Endothelial cell of umbilical vein (primary cell): ENCODE results near the gene CNDP2.

ENCODE experiments used
- EZH2 ChIP-seq: IDR thresholded peaks from 2 replicates; pipeline ENCODE4 v1.6.1; 2012; ENCODE audit warnings: borderline replicate concordance, low read depth, mild to moderate bottlenecking, moderate library complexity, low read length, inconsistent platforms; ENCODE audit not compliant: severe bottlenecking
- MYC ChIP-seq: IDR thresholded peaks from one replicate; pipeline ENCODE4 v1.6.1; 2011; ENCODE audit warnings: mild to moderate bottlenecking, low read depth, low read length
- POLR2A ChIP-seq: IDR thresholded peaks from 2 replicates; pipeline ENCODE4 v1.6.1; 2012; ENCODE audit warnings: low read depth, mild to moderate bottlenecking, control low read depth, low read length
- POLR2AphosphoS5 ChIP-seq: IDR thresholded peaks from 2 replicates; pipeline ENCODE4 v1.6.1; 2012; ENCODE audit warnings: low read depth, mild to moderate bottlenecking, control low read depth, low read length, moderate library complexity; ENCODE audit not compliant: insufficient read depth
- TF ChIP-seq, protein P1 (sequence below), 2 donors: IDR thresholded peaks; 1 replicate in 1 of 2; 2 replicates in 1 of 2; pipeline ENCODE4 v1.5.1; 2011; ENCODE audit warnings: low read length in 2 of 2, mild to moderate bottlenecking in 2 of 2, moderate library complexity in 2 of 2, control low read depth in 1 of 2, inconsistent platforms in 1 of 2, low read depth in 1 of 2; ENCODE audit not compliant: insufficient read depth in 1 of 2; ENCODE audit errors: extremely low read depth in 1 of 2
- TF ChIP-seq, protein P2 (sequence below): IDR thresholded peaks from 2 replicates; pipeline ENCODE4 v1.6.1; 2011; ENCODE audit not compliant: insufficient read depth, insufficient read length

DNA sequence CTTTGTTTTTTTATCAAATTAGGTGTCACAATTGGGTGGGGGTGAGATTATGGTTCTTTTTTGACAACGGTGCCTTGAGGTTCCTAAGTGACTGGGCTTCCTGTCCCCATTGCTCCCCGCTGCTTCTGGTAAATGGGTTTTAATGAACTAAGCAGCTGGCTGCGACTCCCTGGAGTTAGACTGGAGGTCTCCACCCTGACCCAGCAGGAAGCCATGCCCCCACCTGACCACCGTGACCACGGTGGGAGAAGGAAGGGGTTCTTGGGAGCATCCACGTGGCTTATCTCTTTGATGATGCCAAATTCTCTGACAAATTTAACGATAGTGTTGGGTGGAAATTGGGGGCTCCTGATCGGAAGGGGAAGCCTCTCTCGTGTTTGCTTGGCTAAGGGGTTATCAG, 12.2 kb downstream of the CNDP2 start:
- TF ChIP-seq, protein P1, sequence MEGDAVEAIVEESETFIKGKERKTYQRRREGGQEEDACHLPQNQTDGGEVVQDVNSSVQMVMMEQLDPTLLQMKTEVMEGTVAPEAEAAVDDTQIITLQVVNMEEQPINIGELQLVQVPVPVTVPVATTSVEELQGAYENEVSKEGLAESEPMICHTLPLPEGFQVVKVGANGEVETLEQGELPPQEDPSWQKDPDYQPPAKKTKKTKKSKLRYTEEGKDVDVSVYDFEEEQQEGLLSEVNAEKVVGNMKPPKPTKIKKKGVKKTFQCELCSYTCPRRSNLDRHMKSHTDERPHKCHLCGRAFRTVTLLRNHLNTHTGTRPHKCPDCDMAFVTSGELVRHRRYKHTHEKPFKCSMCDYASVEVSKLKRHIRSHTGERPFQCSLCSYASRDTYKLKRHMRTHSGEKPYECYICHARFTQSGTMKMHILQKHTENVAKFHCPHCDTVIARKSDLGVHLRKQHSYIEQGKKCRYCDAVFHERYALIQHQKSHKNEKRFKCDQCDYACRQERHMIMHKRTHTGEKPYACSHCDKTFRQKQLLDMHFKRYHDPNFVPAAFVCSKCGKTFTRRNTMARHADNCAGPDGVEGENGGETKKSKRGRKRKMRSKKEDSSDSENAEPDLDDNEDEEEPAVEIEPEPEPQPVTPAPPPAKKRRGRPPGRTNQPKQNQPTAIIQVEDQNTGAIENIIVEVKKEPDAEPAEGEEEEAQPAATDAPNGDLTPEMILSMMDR (IDR thresholded peaks at IDR 0.05; ENCODE audit: extremely low read depth in 1 of 2, insufficient read depth in 1 of 2, low read depth in 1 of 2, low read length in 2 of 2): no peak
- TF ChIP-seq POLR2A (no peak), EZH2 (no peak), POLR2AphosphoS5 (no peak), MYC (no peak)
- TF ChIP-seq, protein P2, sequence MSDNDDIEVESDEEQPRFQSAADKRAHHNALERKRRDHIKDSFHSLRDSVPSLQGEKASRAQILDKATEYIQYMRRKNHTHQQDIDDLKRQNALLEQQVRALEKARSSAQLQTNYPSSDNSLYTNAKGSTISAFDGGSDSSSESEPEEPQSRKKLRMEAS: no peak
